T follicular helper cell (primary cell): ENCODE measurements around the gene TJP1.
"Not testable (repeated sequence)": the region's sequence is repeated elsewhere in the genome, so short reads cannot be mapped to it uniquely, and the experiment has no call there.

Experiments used
- DNase-seq: peaks from one replicate; pipeline ENCODE4 v3.0.0-alpha.2; 2020; ENCODE audit warnings: low read depth

Gene TJP1

DNA sequence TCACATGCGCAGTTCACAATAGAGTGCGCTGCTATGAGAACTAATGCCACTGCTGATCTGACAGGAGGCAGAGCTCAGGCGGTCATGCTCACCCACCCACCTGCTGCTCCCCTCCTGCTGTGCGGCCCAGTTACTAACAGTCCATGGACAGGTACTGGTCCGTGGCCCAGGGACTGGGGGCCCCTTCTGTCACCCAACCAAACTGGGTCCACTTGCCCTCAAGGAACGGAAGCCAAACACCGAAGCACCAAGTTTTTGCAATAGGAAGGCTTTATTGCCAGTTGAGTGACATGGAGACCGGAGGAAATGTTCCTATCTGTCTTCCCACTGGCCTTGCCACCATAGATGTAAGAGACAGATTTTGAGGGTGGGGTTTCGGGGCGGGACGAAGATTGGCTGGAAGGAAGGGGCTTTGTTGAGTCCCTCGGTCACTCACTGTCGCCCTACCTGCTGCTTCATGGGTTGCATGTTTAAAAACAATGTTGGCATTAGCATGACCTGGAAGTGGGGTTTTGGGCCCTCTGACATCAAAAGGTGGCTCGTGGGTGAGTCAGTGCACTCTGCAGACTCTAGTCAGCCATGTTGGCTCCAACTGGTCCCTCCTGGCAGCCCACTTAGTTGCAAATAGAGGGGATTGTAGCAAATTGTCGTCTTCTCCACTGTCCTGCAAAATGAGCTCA is 141.0 kb downstream of the TJP1 start:
- DNase-seq, result no peak

DNA sequence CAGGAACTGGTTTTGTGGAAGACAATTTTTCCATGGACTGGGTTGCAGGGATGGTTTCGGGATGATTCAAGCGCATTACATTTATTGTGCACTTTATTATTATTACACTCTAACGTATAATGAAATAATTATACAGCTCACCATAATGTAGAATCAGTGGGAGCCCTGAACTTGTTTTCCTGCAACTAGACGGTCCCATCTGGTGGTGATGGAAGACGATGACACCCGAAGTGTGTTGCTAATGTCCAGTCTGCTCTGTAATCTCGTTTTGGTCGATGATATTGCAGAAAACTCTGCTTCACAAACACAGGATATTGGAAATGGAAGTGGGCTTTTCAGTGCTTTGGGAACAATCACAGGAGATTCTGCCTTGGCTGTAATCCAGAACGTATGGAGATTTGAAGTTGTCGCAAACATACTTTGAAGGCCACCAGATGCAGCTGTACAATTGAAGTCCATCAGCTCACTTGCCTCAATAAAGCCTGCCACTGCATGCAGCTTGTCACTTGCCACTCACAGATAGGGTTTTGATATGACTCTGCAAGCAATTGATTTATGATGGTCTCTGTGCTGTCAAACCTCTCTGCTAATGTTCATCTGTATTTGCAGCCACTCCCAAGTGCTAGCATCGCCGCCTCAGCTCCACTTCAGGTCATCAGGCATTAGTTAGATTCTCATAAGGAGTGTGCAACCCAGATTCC is 141.7 kb downstream of the TJP1 start:
- DNase-seq, result no peak

- no peak for DNase-seq
These were observed 143.7 kb downstream of the TJP1 start for GRCh38 chr15:29678504-29679034.

DNA sequence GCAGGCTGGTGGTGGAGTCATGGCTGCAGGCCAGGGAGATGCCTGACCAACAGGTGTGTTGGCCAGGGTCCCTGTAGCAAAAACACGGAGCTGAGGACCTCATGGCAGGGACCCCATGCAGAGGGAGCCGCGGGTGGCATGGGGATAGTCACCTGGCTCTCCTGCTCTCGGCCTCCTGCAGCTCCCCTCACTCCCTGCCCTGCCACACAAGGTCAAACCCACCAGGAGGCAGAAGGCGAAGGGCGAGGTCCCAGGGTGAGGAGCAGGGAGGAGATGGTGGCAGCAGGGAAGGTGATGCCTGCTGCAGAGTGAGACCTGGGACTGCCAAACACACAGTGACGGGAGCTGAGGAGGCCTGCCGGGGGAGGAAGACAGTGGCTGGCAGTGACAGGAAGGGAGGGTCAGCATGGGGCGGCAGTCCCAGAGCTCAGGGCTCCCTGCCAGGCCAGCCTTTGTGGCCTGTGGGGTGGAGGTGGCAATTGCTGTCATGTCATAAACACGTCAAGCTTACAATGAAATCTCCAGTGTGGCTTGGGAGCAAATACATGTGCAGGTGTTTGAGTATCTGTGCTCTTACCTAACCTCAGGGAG is 144.3 kb downstream of the TJP1 start:
- no peak for DNase-seq

GRCh38 chr15:29677455-29677854 is 144.8 kb downstream of the TJP1 start:
- no peak for DNase-seq

GRCh38 chr15:29676961-29677402 is 145.3 kb downstream of the TJP1 start:
- no peak for DNase-seq

DNA sequence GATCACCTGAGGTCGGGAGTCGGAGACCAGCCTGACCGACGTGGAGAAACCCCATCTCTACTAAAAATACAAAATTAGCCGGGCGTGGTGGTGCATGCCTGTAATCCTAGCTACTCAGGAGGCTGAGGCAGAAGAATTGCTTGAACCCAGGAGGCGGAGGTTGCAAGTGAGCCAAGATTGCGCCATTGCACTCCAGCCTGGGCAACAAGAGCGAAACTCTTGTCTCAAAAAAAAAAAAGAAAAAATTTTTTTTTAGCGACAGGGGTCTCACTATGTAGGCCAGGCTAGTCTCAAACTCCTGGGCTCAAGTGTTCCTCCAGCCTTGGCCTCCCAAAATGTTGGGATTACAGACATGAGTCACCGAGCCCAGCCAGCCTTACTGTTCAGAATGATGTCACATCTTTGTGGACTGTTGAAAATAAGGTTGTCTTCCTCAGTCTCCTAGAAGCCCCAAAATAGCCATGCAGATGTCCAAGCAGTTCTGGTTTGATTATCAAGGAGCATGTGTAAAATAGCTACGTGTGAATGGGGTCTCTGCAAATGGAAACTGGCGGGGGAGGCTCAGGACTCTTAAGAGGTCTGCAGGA is 145.8 kb downstream of the TJP1 start:
- DNase-seq, result not testable (repeated sequence)

GRCh38 chr15:29675791-29676301 is 146.4 kb downstream of the TJP1 start:
- no peak for DNase-seq

DNA sequence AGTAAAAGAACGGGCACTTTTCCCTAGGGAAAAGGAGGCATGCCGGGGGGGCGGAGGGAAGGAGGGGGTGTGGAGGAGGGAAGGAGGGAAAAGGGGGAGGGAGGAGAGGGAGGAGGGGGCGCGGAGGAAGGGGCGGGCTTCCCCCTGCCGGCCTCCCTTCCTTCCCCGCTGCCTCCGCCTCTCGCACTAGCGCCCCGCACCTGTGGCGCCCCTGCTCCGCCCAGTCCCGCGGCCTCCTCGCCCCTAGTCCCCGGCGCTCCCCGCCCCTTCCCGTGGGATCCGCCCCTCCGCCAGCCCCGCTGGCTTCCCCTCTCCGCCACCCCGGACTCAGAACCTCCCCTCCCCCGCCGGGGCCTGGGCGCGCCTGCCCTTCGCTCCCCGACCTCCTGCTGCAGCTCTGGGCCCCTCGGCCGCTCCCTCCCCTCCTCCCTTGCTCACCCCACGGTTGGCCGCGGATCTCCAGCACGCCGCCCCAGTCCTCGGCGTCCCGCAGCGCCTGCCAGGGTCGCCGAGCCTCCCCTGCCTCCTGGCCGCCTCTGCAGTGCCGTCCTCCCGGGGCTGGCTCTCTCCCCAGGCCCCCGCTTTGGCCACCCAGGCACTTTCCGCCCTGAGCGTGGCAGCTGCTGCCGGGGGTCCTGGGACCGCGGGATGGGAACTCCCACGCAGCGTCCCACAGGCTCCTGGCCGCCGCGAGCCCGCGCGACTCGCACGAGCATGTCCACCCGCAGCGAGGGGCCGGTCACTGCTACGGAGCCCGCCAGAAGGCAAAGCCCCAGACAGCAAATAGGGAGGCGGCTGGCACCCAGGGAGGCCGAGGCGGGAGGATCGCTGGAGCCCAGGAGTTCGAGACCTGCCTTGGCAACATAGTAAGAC is 147.4 kb downstream of the TJP1 start:
- no peak for DNase-seq

- no peak for DNase-seq
These were observed 149.1 kb downstream of the TJP1 start for GRCh38 chr15:29672923-29673809.

- no peak for DNase-seq
These were observed 149.8 kb downstream of the TJP1 start for GRCh38 chr15:29672446-29672845.

DNA sequence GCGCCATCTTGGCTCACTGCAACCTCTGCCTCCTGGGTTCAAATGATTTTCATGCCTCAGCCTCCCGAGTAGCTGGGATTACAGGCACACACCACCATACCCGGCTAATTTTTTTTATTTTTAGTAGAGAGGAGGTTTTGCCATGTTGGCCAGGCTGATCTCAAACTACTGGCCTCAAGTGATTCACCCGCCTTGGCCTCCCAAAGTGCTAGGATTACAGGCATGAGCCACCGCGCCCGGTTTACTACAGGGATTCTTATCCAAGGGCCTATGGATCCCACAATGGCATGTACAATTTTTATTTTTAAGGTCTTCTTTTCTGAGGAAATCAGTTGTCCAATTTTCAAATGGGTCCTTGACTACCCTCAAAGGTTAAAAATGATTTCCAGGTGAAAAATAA is 150.2 kb downstream of the TJP1 start:
- DNase-seq, result not testable (repeated sequence)

DNA sequence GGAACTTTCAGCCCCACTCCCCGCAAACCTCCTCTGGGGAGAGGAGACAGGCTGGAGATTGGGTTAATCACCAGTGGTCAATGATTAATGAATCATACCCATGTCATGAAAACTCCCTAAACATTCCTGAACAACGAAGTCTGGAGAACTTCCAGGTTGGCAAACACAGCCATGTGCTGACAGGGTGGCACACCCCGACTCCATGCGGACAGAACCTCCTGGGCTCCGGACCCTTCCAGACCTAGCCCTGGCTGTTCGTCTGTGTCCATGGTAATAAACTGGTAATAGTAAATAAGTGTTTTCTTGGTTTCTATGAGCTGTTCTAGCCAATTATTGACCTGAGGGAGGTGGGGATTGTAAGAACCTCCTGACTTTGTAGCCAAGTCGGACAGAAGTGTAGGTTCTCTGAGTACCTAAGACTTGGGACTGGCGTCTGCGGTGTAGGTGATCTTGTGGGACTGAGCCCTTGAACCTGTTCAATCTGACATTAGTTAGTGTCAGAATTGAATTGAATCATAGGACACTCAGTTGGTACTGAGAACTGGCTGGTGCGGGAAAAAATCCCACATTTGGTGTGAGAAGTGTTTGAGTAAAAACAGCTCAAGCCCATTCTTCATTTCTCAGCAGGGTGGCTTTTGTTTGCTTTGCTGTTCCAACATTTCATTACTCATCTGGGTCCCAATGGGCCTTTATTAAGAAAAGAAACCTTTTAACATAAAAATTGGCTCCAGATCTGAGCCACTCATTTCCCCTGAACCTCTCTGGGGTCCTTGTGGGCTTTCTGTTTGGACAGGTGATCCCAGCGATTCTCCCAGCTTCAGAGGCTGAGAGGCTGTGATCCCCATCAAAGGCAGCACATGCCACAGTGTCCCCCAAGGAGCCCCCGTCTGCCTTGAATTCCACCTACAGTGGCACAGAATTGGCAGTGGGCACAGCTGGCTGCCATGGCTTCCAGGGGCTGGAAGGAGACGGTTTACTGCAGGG is 151.0 kb downstream of the TJP1 start:
- DNase-seq, result no peak

DNA sequence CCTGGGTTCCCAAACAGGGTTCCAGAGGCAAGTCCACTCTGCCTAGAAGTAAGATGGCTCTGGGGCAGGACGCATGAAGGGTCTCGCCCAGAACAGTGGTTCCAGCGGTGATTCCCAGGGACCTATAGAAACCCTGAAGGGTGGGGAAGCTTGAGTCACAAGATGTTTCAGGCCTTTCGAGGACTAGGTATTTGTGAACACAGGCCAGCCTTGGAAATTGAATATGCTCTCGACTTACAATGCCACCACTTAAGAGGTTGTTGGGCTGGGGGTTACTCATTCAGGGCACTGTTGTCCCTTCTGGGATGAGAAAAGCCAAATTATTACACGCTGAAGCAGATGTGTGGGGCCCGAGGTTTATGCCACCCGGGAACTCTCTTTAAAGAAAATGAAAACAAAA is 152.0 kb downstream of the TJP1 start:
- DNase-seq, result no peak

GRCh38 chr15:29669823-29670222 is 152.4 kb downstream of the TJP1 start:
- no peak for DNase-seq

DNA sequence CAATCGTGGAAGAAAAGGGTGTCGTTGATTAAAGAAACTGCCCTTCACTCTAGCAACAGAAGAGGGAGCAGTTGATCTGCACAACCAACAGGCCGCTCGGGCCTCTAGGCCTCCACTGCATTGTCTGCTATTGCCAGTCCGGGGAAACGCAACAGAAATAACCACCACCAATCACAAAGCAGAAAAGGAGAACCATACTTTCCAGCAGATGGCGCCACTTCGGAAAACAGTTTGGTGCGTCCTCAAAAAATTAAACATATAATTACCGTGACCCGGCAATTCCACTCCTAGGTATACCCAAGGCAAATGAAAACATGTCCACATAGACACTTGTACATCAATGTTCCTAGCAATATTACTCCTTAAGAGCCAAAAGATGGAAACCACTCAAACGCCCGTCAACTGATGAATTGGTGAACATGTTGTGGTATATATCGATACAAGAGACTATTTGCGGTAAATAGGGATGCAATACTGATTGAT is 154.1 kb downstream of the TJP1 start:
- DNase-seq, result no peak

- DNase-seq, result no peak
These were observed 156.0 kb downstream of the TJP1 start for GRCh38 chr15:29666241-29666640.

- DNase-seq, result no peak
These were observed 156.7 kb downstream of the TJP1 start for GRCh38 chr15:29665444-29666003.

DNA sequence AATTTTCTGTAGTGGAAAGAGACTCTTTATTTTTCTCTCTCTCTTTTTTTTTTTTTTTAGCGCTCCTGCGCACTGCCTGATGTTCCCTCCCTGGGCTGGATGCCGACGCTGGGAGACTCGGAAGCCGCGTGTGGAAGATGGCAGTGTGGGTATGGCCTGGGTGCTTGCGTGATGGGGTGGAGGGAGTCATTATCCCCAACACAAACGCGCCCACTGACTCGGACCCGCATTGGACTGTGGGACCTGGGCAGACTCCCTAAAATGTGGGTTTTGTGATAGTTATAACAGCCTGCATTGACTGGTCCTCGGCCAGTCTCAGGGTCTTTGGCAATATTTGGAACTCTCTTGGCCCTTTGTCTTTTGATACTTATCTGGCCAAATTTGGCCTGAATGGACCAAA is 157.9 kb downstream of the TJP1 start:
- no peak for DNase-seq
